HG02943 (cell line): ENCODE data around the gene NCAM1.
"Not testable (repeated sequence)": the region's sequence is repeated elsewhere in the genome, so short reads cannot be mapped to it uniquely, and the experiment has no call there.

Experiments used
- ATAC-seq: cut with Tn5 transposase; IDR thresholded peaks from one replicate; pipeline ENCODE4 v1.9.1; 2021; ENCODE audit warnings: mild to moderate bottlenecking, low read depth, moderate library complexity; ENCODE audit not compliant: unreplicated experiment

The NCAM1 gene

GRCh38 chr11:113289431-113290187 lies 328.4 kb downstream of the NCAM1 start:
- ATAC-seq, result peak; percentile 77

- ATAC-seq, result no peak
Observed at GRCh38 chr11:113293936-113294335, 332.7 kb downstream of the NCAM1 start.

GRCh38 chr11:113295993-113296392 lies 334.8 kb downstream of the NCAM1 start:
- no peak for ATAC-seq

- no peak for ATAC-seq
Observed at GRCh38 chr11:113296447-113297205, 335.4 kb downstream of the NCAM1 start.

GRCh38 chr11:113298496-113298895 lies 337.3 kb downstream of the NCAM1 start:
- not testable (repeated sequence) for ATAC-seq

GRCh38 chr11:113304916-113305315 lies 343.7 kb downstream of the NCAM1 start:
- no peak for ATAC-seq

GRCh38 chr11:113305440-113306336 lies 344.5 kb downstream of the NCAM1 start:
- ATAC-seq, result peak; percentile 73

GRCh38 chr11:113308601-113309000 lies 347.4 kb downstream of the NCAM1 start:
- ATAC-seq, result no peak

GRCh38 chr11:113311536-113311935 lies 350.3 kb downstream of the NCAM1 start:
- ATAC-seq, result no peak

GRCh38 chr11:113313601-113314000 lies 352.4 kb downstream of the NCAM1 start:
- no peak for ATAC-seq

GRCh38 chr11:113314065-113314388 lies 352.8 kb downstream of the NCAM1 start:
- no peak for ATAC-seq

GRCh38 chr11:113314389-113315301 lies 353.4 kb downstream of the NCAM1 start, which contains the start of gene TTC12:
TTC12 (plus strand) TSS chr11:113314583; CDS start chr11:113316258, 1,675 bp downstream.
- ATAC-seq, result peak; percentile 98

GRCh38 chr11:113315811-113316210 lies 354.6 kb downstream of the NCAM1 start:
- no peak for ATAC-seq

GRCh38 chr11:113316256-113316655 lies 355.0 kb downstream of the NCAM1 start:
- ATAC-seq, result no peak

GRCh38 chr11:113317339-113317738 lies 356.1 kb downstream of the NCAM1 start:
- ATAC-seq, result no peak

- ATAC-seq, result no peak
Observed at GRCh38 chr11:113319085-113319484, 357.9 kb downstream of the NCAM1 start.

GRCh38 chr11:113322158-113322557 lies 360.9 kb downstream of the NCAM1 start:
- ATAC-seq, result no peak

- ATAC-seq, result no peak
Observed at GRCh38 chr11:113324250-113324649, 363.0 kb downstream of the NCAM1 start.
